Measurements from ENCODE around the gene SH3GL3. TPM values are rescaled to one million over a fixed set of nuclear protein-coding genes. Genes with fewer than 3 reads are reported as not detected.

The SH3GL3 gene
- total and polyA plus RNA-seq, 2 of the 8 experiments (the other 6 are each of a cell fraction or from before 2014, with no cell fraction given): 14.1 to 19.1 TPM

DNA sequence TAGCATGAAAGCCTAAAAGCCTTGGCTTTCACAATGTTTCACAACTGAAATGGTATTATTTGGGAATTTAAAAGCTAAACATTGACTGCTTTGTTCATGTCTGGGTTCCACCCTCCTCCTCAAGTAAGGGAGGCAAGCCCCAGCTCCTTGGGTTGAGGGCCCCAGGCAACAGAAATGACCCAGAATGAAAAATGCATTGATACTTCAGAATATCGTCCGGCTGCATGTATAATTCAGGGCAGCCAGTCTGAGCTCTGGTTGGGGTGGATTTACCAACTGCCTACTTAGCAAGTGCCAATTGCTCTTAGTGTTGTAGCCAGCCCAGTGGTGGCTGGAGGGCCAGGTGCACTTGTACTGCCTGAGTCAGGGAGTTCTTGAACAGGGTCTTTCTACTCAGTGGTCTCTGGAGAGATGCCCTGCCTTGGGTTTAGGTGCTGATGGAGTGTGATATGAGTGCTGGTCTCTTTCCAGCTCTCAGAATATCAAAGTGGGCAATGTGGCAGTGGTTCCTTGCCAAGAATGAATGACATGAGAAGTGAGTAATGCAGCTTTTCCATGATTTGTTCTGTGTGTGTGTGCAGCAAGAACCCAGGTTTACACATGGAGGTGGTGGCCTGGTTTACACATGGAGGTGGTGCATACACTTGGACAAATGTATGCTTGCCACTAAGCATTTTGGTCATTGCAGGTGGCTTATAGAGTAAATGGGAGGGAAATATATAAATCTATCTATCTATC, 165.9 kb downstream of the SH3GL3 start:
- Histone ChIP-seq H4K91ac (replicated peaks; ENCODE audit: insufficient read length, low read length) (no peak overlapping the region), H3K79me2 (ENCODE audit: control insufficient read depth in 1 of 2, insufficient read depth in 2 of 2, low read length in 2 of 2) (no peaks in the 10 kb centered on the region), H3K4me1 (replicated peaks in 1 of 4; ENCODE audit: control insufficient read depth in 3 of 4, insufficient read depth in 4 of 4, low read length in 3 of 4) (no peaks in the 10 kb centered on the region), H3K23me2 (ENCODE audit: low read depth, low read length) (no peaks in the 10 kb centered on the region), H2BK12ac (ENCODE audit: low read depth, low read length) (no peak overlapping the region), H3K27ac (ENCODE audit: low read depth, low read length) (no peak overlapping the region), H3K79me1 (ENCODE audit: low read depth, low read length) (no peaks in the 10 kb centered on the region), H4K5ac (ENCODE audit: insufficient read length, low read depth, low read length) (no peak overlapping the region), H3K18ac (ENCODE audit: extremely low read depth, low read length) (no peak overlapping the region), H3K9me3 (ENCODE audit: insufficient read depth in 2 of 2, low read depth in 1 of 2, low read length in 1 of 2) (no peaks in the 10 kb centered on the region), H3K4me2 (ENCODE audit: insufficient read depth in 1 of 2, low read depth in 2 of 2, low read length in 2 of 2) (no peak overlapping the region), H3K27me3 (replicated peaks in 1 of 4; ENCODE audit: control insufficient read depth in 3 of 4, extremely low read depth in 1 of 4, insufficient read depth in 3 of 4, low read length in 3 of 4) (no peaks in the 10 kb centered on the region), H4K20me1 (replicated peaks in 1 of 2; ENCODE audit: control insufficient read depth in 1 of 2, insufficient read depth in 2 of 2, low read length in 2 of 2) (no peaks in the 10 kb centered on the region), H2BK5ac (ENCODE audit: low read depth, low read length) (no peak overlapping the region), H2BK120ac (replicated peaks; ENCODE audit: low read depth, low read length) (no peak overlapping the region), H3K9ac (replicated peaks in 1 of 4; ENCODE audit: extremely low read depth in 1 of 4, low read depth in 3 of 4, low read length in 3 of 4) (no peak overlapping the region), H4K8ac (ENCODE audit: extremely low read depth, insufficient read depth, low read length) (no peak overlapping the region), H3K36me3 (ENCODE audit: control insufficient read depth in 2 of 4, insufficient read depth in 4 of 4, low read length in 3 of 4) (peaks cover 0 to 2% (median 0%) of the 10 kb centered on the region in 4 experiments; a peak in 1 of 8 replicates), H2BK15ac (ENCODE audit: low read length) (no peak overlapping the region), H3K14ac (ENCODE audit: insufficient read length) (no peak overlapping the region), H3K4ac (replicated peaks; ENCODE audit: insufficient read length, low read depth, low read length) (no peak overlapping the region), H3K56ac (replicated peaks; ENCODE audit: insufficient read length, low read depth, low read length) (no peak overlapping the region), H3K4me3 (ENCODE audit: extremely low read depth in 1 of 4, insufficient read depth in 2 of 4, low read depth in 3 of 4, low read length in 4 of 4) (no peak overlapping the region), H3K23ac (ENCODE audit: insufficient read length) (no peak overlapping the region), H2AFZ (ENCODE audit: low read length) (no peak overlapping the region), H2BK20ac (ENCODE audit: low read length) (no peak overlapping the region), H2AK5ac (ENCODE audit: low read depth, low read length) (no peak overlapping the region)
- ChIA-PET POLR2A (ENCODE audit: partially characterized antibody) (interaction anchor here (1.0 kb wide), 1 partner anchor 10 kb away, joined by 3 read pairs; no protein-coding TSS in a partner anchor), CTCF (ENCODE audit: partially characterized antibody) (interaction anchor here (0.6 to 1.4 kb wide), 8 partner anchors 11 to 422 kb away, joined by 3 to 6 read pairs (median 3); no protein-coding TSS in a partner anchor)
- no peak for DNase-seq (ENCODE audit: low read depth in 1 of 2, low spot score in 2 of 2)
- WGBS, 2 experiments (ENCODE audit: extremely low coverage in 1 of 2, insufficient coverage in 1 of 2, insufficient read length in 1 of 2, insufficient replicate concordance in 2 of 2, low coverage in 1 of 2, low lambda C conversion rate in 2 of 2, missing lambda C conversion rate in 1 of 2): 76% methylated on average over 2 of the region's 2 CpGs; no CpG with 5 or more reads in 1 of the 2 experiments
- FAIRE-seq: no peak
- no peak for TF ChIP-seq SUZ12 (IDR thresholded peaks at IDR 0.05; ENCODE audit: low read length)
- TF ChIP-seq EP300 (IDR thresholded peaks at IDR 0.05; ENCODE audit: borderline replicate concordance in 1 of 2, low read depth in 2 of 2, low read length in 2 of 2): no peak
- no peak for TF ChIP-seq SP4 (IDR thresholded peaks at IDR 0.05; ENCODE audit: low read length)
- no peak for TF ChIP-seq GTF2F1 (IDR thresholded peaks at IDR 0.05; ENCODE audit: borderline replicate concordance, low read depth, low read length)
- no peak for TF ChIP-seq NANOG (IDR thresholded peaks at IDR 0.05; ENCODE audit: insufficient read depth, low read depth, low read length, poor library complexity, severe bottlenecking)
- no peak for TF ChIP-seq NRF1 (IDR thresholded peaks at IDR 0.05; ENCODE audit: low read depth, low read length)
- no peak for TF ChIP-seq SRF (IDR thresholded peaks at IDR 0.05; ENCODE audit: low read depth, low read length)
- TF ChIP-seq CBX8 (IDR thresholded peaks at IDR 0.05; ENCODE audit: borderline replicate concordance, low read depth, low read length): no peak
- TF ChIP-seq CEBPB (IDR thresholded peaks at IDR 0.05; ENCODE audit: low read depth, low read length): no peak
- TF ChIP-seq, protein P1, sequence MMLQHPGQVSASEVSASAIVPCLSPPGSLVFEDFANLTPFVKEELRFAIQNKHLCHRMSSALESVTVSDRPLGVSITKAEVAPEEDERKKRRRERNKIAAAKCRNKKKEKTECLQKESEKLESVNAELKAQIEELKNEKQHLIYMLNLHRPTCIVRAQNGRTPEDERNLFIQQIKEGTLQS (IDR thresholded peaks at IDR 0.05; ENCODE audit: insufficient read depth, low read depth, low read length): no peak
- TF ChIP-seq SIRT6 (IDR thresholded peaks at IDR 0.05; ENCODE audit: low read length): no peak
- TF ChIP-seq FOSL1 (IDR thresholded peaks at IDR 0.05; ENCODE audit: insufficient read depth, low read depth, low read length): no peak
- no peak for TF ChIP-seq MAFK (IDR thresholded peaks at IDR 0.05; ENCODE audit: low read depth, low read length)

All from H1 (cell line).